Suprapubic skin (tissue), 3 donors: ENCODE measurements around the gene MDM4.

Experiments
- CTCF ChIP-seq, 2 donors: fragments of 200-600 bp in 1 of 2; fragments of 450-650 bp in 1 of 2; sonication (generic) in 1 of 2; IDR thresholded peaks; one replicate each; pipeline ENCODE4 v1.5.1; 2016 to 2019; ENCODE audit warnings: antibody characterized with exemption in 2 of 2, mild to moderate bottlenecking in 1 of 2, moderate library complexity in 1 of 2
- POLR2A ChIP-seq, 2 donors: fragments of 450-650 bp; IDR thresholded peaks; one replicate each; pipeline ENCODE4 v1.6.1; 2017; ENCODE audit warnings: antibody characterized with exemption in 2 of 2, mild to moderate bottlenecking in 2 of 2, moderate library complexity in 2 of 2

GRCh38 chr1:204529371-204529895 is 13.2 kb downstream of the MDM4 start:
- TF ChIP-seq CTCF (IDR thresholded peaks at IDR 0.05) (no peak), POLR2A (IDR thresholded peaks at IDR 0.05) (no peak)
